Breast epithelium (tissue), 3 donors: Measurements from ENCODE around the gene PPP2R3A.

Experiments used
- CTCF ChIP-seq, 3 donors: fragments of 450-650 bp; IDR thresholded peaks; one replicate each; pipeline ENCODE4 v1.5.1; 2016 to 2017; ENCODE audit warnings: antibody characterized with exemption in 3 of 3, mild to moderate bottlenecking in 3 of 3, moderate library complexity in 3 of 3
- POLR2A ChIP-seq: fragments of 450-650 bp; IDR thresholded peaks from one replicate; pipeline ENCODE4 v1.6.1; 2016; ENCODE audit warnings: antibody characterized with exemption, mild to moderate bottlenecking, moderate library complexity

GRCh38 chr3:135987661-135988060, 22.1 kb downstream of the PPP2R3A start:
- no peak for TF ChIP-seq CTCF (IDR thresholded peaks at IDR 0.05)
- no peak for TF ChIP-seq POLR2A
